GM19372 (cell line): ENCODE data around the gene HID1.

Experiments used
- ATAC-seq: cut with Tn5 transposase; IDR thresholded peaks from one replicate; pipeline ENCODE4 v1.9.1; 2021; ENCODE audit warnings: mild to moderate bottlenecking, low read depth, moderate library complexity; ENCODE audit not compliant: unreplicated experiment

HID1 gene

DNA sequence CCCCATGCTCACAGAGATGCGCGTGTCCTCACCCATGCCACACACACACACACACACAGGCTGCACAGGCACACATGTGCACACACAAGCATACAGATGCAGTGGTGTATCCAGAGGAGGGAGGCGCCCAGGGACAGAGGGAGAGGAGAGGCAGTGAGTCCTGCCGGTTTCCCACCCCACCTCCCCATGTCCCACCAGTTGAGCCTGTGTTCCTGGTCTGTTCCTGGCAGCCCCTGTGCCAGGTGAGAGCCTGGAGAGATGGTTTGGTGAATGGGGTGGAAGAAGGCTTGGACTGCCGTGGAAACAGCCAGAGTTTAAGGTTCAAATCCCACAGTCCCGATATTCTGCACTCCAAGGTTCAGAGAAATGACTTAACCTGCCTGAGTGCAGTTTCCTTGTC lies 68.9 kb downstream of the HID1 start:
- no peak for ATAC-seq

DNA sequence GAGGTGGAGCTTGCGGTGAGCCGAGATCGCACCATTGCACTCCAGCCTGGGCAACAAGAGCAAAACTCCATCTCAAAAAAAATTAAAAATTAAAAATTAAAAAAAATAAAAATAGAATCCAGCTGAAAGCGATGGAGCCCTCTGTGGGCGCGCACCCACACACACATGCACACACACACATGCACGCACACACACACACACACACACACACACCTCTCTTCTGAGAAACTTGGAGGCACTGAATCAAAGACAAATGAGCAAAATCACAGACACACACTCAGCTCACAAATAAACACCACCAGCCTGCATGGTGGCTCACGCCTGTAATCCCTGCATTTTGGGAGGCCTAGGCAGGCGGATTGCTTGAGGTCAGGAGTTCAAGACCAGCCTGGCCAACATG lies 69.5 kb downstream of the HID1 start:
- ATAC-seq, result no peak

DNA sequence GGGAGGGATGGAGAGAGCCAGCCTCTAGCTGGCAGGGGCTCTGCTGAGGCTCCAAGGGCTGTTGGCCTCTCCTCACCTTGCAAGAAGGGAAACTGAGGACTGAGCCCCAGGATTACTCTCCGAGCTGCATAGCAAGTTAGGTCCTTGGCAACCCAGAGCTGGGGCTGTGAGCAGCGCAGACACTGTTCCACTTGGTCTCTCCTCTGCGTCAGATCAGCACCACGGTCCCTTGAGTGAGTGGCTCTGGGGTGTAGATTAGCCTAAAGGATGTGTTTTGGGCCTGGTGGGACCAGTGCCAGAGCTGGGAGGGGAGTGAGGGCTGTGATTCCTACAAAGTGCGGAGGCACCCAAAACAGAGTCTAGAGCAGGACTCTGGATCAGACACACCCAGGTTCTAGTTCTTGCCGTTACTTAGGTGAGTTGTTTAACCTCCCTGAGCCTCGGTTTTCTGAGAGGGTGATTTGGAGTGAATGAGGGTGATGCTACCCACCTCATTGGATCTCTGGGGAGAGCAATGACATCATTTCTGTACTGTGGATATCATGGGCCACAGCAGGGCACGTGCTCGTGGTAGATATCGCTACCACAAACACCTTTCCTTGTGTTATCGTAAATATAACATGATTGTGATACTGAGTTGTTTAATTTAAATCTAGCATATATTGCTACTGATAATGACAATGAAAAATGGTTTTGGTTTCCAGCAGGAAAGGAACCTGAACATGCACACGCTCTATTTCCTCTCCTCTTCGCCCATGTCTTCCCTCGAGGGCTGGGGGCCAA lies 71.0 kb downstream of the HID1 start:
- no peak for ATAC-seq
